ENCODE measurements around the gene UGT2A3. TPM values are rescaled to one million over a fixed set of nuclear protein-coding genes. Genes with fewer than 3 reads are reported as not detected.

The UGT2A3 gene
- total RNA-seq, 2 experiments from 2014 or later: not detected

DNA sequence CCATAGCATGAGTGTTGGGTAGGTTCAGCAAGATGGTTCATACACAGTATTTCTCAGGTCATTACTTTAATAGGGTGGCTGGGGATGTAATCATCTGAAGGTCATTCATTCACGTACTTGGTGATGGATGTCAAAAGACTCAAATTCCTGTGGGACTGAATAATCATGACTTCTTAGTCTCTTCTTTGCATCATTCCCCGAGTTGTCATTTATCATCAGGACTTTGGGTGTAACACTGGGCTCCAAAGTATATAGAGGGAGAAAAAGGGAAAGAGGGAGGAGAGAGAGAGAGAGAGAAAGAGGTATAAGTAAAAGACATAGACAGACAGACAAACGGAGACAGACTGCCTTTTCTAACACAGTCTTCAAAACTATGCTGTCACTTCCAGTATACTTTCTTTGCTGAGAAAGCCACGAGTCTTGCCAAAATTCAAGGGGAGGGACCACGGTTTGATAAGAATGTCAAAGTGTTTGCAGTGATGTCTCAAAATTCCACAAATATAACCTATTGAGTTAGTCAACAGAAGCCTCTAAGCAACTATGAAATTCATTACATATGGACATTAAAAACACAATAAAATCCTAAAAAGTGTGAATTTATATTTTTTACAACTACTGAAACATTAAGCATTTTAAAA is 55.9 kb downstream of the UGT2A3 start:
- H3K9me3 Mint-ChIP-seq: no peaks in the 10 kb centered on the region
- no peak for DNase-seq
- H3K4me3 Mint-ChIP-seq: no peak overlapping the region
- H3K4me1 Mint-ChIP-seq: no peaks in the 10 kb centered on the region
- no peaks in the 10 kb centered on the region for H3K27me3 Mint-ChIP-seq
- H3K27ac Mint-ChIP-seq: no peak overlapping the region
- no peaks in the 10 kb centered on the region for H3K36me3 Mint-ChIP-seq

DNA sequence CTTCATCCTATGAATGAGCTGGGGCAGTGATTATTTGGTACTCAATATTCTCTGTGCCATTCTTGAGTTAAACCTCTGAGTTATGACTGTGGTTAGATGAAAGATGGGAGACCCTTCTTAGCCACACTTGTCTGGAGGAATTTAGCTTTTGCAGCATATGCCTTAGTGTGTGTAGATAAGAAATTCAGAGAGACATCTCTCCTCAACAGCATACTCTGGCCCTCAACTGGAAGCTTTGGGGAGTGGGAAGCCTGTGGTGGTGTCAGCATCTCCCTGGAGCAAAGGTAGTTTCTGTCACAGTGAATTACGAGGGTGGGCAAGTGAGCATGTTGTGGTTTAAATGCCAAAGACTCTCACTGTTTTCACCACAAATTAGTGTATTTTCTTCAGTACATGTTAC is 58.7 kb downstream of the UGT2A3 start:
- Mint-ChIP-seq H3K27ac (no peak overlapping the region), H3K4me1 (no peaks in the 10 kb centered on the region), H3K36me3 (no peaks in the 10 kb centered on the region), H3K27me3 (no peaks in the 10 kb centered on the region), H3K9me3 (no peaks in the 10 kb centered on the region), H3K4me3 (no peak overlapping the region)
- DNase-seq: no peak

DNA sequence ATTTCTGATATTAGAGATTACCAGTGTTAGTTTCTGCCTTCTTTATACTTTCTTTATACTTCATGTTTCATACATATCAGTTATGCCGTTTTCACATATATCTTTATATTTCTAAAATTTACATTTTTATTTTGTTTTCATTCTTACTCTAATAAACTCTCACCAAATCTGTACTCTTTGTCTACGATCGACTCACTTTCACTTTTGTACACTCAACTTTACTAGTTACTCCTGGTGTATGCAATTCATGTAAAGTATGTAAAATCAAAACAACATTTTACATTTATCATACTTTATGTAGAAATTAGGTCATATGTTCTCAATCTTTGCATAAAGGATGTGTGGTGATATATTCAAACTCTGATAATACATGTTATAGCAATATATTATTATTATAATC is 59.9 kb downstream of the UGT2A3 start:
- DNase-seq: no peak
- H3K4me1 Mint-ChIP-seq: no peaks in the 10 kb centered on the region
- H3K36me3 Mint-ChIP-seq: no peaks in the 10 kb centered on the region
- no peak overlapping the region for H3K27ac Mint-ChIP-seq
- H3K4me3 Mint-ChIP-seq: no peak overlapping the region
- no peaks in the 10 kb centered on the region for H3K9me3 Mint-ChIP-seq
- no peaks in the 10 kb centered on the region for H3K27me3 Mint-ChIP-seq

DNA sequence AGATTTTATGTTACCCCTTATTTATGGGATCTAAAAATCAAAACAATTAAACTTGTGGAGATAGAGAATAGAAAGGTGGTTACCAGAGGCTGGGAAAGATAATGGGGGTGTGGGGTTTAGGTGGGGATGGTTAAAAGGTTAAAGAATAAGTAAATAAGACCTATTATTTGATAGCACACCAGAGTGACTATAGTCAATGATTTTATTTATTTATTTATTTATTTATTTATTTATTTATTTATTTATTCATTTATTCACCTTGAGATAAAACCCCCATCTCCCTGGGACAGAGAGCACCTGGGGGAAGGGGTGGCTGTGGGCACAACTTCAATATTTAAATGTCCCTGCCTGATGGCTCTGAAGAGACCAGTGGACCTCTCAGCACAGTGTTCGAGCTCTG is 66.1 kb downstream of the UGT2A3 start:
- H3K9me3 Mint-ChIP-seq: no peaks in the 10 kb centered on the region

DNA sequence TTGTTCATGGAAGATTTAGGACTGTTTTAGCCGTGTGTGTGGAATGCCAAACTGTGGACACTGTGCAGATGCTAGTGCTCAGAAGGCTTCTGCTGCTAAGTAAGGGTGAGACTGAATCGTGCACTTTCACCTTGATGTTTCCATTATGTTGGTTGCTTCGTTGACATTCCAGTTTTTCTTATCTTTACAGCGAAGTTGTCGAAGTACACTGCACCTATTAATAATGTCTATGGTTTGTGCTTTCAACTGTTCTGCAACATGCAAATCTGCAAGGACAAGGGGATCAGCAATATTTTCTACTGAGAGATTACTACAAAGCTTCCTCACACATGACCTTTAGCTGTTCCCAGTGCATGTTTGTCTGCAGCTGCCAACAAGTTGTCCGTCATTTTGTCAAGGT is 67.7 kb downstream of the UGT2A3 start:
- H3K4me1 Mint-ChIP-seq: no peaks in the 10 kb centered on the region
- no peak overlapping the region for H3K27ac Mint-ChIP-seq
- no peaks in the 10 kb centered on the region for H3K9me3 Mint-ChIP-seq
- DNase-seq: no peak
- H3K27me3 Mint-ChIP-seq: no peaks in the 10 kb centered on the region
- H3K4me3 Mint-ChIP-seq: no peak overlapping the region
- no peaks in the 10 kb centered on the region for H3K36me3 Mint-ChIP-seq

More for the DNA sequence above, 66.1 kb downstream of the UGT2A3 start:
- Mint-ChIP-seq H3K27me3 (no peaks in the 10 kb centered on the region), H3K4me3 (no peak overlapping the region), H3K36me3 (no peaks in the 10 kb centered on the region), H3K4me1 (no peaks in the 10 kb centered on the region), H3K27ac (no peak overlapping the region)
- DNase-seq: no peak

Other genes starting within 250 kb of the UGT2A3 start
- gene UGT2B10, start 135.8 kb downstream of the UGT2A3 start, total RNA-seq: not detected
- gene UGT2B7, start 144.7 kb upstream of the UGT2A3 start, total RNA-seq: not detected